HG03025 (cell line): ENCODE measurements around the gene SLC24A4.

Source experiments
- ATAC-seq: cut with Tn5 transposase; IDR thresholded peaks from one replicate; pipeline ENCODE4 v1.9.1; 2021; ENCODE audit warnings: mild to moderate bottlenecking, moderate library complexity; ENCODE audit not compliant: unreplicated experiment, low FRiP score

Gene SLC24A4

DNA sequence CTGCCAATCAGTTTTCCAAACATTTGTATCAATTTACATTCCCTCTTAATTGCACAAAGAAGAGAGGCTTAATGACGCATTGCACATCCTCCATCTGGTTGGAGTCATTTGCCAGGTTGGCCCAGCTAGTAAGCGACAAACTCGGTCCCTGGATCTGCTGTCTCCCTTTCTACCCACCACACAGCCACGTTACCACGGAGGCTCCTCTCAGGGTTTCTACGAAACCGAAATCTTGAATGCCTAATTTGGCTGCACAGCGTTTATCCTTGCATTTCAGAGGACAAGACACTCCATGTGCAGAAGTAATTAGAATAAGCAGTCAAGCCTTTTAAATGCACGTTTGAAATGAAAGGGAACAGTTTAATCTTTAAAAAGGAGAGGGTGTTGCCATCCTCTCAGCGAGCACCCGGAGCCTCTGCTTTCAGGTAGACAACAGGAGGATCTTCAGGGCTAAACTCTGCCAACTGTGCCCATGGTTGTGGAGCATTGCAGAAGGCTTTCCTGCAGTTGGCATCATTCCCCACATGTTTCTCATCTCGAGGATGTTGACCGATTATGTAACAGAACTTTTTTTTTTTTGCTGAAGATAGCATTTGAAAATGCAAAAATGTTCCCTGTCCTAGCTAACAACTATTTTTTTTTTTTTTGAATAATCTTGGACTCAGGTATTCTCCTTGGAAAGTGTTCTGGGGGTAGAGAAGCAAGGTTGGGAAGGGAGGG is 37.8 kb downstream of the SLC24A4 start:
- no peak for ATAC-seq

GRCh38 chr14:92362781-92363235 is 39.8 kb downstream of the SLC24A4 start:
- ATAC-seq = no peak

DNA sequence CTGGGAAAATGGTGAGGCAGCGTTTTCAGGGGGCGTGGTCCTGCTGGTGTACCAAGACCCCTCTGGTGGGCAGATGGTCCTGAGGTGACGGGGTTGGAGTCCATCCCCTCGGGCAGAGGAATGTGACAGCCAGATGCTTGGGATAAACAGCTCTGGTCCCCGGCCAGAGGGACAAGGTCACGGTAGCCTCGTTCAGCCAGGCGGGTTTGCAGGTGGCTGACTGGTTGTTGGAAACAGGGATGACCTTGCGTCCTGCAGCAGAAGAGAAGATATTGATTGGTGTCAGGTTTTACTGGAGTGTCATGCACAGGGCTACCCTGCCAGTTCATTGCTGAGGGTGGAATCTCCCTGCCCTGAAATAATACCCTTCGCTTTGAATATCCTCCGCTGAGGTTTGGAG is 43.3 kb downstream of the SLC24A4 start:
- no peak for ATAC-seq

DNA sequence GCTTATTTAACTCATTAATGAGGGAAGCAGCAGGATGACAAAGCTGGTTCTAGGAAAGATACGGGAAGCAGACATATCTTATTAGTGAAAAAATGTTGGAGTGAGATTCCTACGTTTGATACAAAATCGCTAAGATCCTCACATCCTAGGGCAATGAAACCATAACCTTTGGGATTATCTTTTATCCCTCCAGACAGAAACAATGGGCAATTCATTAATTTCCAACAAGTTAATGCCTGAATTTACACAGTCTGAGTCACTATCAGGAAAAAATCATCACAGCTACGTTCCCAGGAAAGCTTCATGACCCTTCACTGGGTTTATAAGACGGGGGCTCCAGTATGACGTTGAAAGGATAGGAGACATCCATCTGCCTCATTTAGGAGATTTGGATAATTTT is 45.0 kb downstream of the SLC24A4 start:
- ATAC-seq = no peak

DNA sequence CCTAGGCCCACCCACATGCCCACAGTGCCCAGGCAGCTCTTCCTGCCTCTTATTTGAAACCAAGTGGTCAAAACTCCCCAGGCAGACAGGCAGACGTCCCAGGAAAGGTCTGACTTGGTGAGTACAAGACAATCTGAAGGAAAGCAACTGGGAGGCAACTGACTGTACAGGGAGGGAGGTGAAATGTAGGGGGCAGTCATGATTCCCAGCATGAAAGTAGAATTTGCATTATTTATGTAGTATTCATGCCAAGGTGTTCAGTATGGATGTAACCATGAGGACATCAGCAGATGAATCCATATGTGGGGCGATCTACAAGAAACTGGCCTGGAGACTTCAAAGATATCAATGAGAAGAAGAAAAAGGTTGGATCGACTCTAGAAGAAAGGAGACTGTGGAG is 46.1 kb downstream of the SLC24A4 start:
- no peak for ATAC-seq

- no peak for ATAC-seq
Observed at GRCh38 chr14:92372230-92372629, 49.3 kb downstream of the SLC24A4 start.

- ATAC-seq = no peak
Observed at GRCh38 chr14:92373336-92373735, 50.4 kb downstream of the SLC24A4 start.

DNA sequence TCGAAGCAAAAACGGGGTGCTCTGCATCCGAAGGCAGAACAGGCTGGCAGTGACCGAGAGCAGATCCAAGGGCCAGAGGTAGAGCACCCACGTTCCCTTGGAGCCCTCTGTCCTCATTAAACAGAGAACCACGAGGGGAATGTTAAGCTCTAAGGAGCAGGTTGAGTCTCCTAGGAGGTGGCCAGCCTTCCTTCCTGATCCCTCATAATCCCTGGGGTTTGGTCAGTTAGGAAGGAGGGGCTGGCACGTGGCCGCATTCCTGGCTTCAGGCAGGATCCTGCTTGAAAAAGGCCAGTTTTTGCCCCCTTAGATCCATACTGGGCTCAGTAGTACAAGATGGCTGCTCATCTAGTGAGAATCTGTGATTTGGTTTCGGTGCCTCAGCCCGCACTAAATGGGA is 57.2 kb downstream of the SLC24A4 start:
- no peak for ATAC-seq

- no peak for ATAC-seq
Observed at GRCh38 chr14:92380582-92380981, 57.6 kb downstream of the SLC24A4 start.

GRCh38 chr14:92382677-92383076 is 59.7 kb downstream of the SLC24A4 start:
- ATAC-seq = no peak

DNA sequence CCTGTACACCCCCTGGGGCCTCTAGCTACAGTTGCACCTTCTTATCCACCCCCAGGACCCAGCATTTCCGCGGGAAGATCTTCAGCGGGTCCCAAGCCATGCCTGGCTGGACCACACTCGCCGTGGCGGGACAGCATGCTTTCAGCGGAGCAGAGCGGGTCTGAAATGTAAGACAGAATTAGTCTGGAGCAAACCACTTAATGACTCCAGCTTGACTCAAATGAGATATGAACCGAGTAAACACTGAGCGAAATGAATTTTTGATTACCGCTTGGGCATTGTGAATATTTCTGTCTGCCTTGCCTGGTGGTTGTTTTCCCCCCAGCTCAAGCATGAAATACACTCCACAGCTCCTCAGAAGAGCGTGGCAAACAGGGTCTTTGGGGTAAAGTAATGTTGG is 60.8 kb downstream of the SLC24A4 start:
- ATAC-seq = no peak

DNA sequence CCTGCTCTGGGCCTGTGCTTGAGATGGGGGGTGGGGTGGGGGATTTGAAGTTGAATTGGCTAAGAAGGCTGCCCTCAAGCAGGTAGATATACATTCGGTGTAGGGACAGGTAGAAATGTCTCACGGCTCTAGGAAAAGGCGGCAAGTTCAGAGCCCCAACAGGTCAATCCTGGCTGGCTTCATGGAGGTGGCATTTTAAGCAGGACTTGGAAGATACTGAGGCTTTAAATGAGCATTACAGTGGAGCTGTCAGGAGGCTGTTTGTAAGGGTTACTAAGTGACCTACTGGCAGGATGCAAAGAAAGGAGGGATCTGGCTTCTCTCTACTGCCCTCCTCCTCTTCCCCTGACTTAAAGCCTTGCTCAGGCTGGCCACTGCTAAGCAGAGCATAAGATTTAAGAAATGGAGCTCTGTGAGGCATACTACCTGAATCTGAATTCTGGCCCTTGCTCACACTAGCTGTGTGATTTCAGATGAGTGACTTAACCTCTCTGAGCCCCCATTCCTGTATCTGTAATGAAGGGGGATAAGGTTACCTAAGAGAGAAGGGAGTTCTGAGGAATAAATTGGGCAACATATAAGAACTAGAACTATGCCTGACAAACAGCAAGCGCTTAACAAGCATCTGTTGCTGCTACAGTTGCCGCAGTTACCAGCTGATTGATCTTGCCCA is 61.6 kb downstream of the SLC24A4 start:
- no peak for ATAC-seq

DNA sequence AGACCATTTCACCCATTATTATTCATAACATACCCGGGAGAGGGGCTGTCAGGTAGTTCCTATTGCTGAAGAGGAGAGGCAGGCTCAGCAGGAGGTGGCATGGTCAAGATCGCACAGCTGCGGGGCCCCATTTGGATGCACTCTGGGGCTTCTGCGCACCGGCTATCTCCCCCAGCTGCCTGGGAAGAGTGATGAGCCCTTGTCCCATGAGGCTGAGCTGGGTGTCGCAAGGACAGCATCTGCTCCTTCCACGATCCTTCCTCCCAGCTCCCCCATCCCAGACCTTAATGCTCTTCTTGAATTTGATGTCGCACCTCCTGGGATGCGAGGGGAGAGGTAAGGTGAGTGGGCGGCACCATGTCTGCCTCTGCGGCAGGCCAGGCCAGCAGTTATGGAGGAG is 62.6 kb downstream of the SLC24A4 start:
- no peak for ATAC-seq

- no peak for ATAC-seq
Observed at GRCh38 chr14:92386165-92386564, 63.2 kb downstream of the SLC24A4 start.

- ATAC-seq = no peak
Observed at GRCh38 chr14:92386637-92387036, 63.7 kb downstream of the SLC24A4 start.

DNA sequence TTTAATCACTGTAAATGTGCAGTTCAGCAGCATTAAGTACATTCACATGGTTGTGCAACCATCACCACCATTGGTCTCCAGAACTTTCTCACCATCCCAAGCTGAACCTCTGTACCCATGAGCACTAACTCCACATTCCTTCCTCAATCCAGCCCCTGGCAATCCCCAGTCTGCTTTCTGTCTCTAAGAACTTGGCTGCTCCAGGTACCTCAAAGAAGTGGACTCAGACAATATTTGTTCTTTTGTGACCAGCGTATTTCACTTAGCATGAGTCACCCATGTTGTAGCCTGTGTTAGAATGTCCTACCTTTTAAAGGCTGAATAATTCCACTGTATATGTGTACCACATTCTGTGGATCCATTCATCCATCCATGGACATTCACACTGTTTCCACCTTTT is 64.6 kb downstream of the SLC24A4 start:
- no peak for ATAC-seq

GRCh38 chr14:92389598-92390158 is 66.7 kb downstream of the SLC24A4 start:
- ATAC-seq = no peak

DNA sequence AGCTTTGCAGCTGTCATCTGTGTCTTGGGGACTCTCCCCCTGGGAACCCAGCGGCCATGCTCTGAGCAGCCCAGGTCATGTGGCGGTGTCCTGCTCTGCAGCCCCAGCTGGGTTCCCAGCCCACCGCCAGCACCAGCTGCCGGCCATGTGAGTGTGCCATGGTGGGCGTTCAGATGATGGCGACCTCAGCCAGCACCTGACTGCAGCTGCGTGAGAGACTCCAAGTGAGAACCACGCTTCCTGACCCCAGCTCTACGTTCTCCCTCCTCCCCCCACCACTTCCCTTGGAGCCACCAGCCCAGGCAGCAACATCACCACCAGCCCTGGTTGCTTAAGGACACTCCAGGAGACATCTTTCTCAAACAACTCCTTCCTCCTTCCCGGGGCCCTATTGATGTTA is 68.8 kb downstream of the SLC24A4 start:
- no peak for ATAC-seq

GRCh38 chr14:92392711-92393110 is 69.7 kb downstream of the SLC24A4 start:
- no peak for ATAC-seq

DNA sequence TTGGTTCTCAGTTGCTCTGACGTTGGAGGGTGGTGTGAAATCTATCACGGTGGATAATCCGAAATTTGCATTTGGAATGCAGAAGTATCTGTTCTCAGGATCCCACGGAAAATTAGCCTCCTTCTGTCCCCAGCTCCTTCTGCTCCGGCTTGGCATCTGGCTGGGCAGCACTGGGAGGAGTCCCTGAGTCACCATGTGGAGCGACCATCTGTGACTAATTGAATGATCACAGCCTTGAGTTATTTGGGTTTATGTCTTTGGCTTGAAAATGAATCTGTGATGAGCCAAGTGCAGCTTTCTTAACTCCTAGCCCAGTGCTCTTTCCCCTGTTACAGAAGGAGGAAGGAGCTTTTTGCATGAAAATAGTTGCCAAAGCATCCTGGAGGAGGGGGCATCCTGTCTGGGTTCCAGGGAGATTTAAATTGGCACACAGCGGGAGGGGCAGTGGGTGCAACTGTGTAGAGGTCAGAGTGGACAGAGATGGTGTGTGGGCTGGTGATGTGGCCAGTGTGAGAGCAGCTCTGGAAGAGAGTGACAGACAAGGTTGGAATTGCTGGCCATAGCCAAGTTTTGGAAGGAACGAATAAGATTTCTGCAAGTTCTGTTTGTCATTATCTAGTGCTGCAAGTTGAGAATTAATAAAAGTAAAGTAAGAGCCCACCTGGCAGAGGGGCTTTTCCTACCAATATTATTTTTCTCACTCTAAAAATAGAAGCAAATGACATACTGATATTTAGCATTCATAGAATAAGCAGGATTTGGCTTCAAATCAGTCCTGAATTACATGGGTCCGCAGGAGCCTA is 74.4 kb downstream of the SLC24A4 start:
- no peak for ATAC-seq

DNA sequence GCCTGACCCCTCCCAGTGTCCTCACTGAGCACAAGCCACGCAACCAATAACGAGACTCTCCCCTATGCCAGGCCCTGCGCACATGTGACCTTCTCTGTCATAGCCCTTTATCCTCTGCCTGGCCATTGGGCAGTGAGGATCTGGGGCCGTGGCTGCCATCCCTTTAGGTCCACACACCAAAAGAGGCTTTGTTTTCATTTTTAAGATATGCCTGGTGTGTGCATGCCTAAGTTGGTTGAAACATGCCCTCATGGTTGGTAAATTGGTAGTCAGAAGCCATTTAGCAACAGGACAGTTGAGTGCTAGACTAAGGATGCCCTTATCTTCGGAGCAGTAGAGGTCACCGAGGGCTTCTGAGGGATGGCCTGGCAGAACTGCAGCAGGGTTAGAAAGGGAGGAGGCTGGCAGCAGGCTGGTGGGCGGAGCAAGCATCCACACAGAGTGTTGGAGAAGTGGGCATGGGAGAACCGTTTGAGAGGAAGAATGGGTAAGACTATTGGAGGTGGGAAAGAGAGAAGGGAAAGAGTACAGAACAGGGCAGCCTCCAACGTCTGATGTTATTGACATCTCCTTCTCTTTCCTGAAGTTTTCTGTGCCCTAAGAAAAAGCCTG is 75.1 kb downstream of the SLC24A4 start:
- no peak for ATAC-seq
